Measurements from ENCODE around the gene CDA.
"Not testable (repeated sequence)": the region's sequence is repeated elsewhere in the genome, so short reads cannot be mapped to it uniquely, and the experiment has no call there.

CDA gene

GRCh38 chr1:20587661-20588053 is 1.2 kb upstream of the CDA start:
- DNase-seq: no peak

DNA sequence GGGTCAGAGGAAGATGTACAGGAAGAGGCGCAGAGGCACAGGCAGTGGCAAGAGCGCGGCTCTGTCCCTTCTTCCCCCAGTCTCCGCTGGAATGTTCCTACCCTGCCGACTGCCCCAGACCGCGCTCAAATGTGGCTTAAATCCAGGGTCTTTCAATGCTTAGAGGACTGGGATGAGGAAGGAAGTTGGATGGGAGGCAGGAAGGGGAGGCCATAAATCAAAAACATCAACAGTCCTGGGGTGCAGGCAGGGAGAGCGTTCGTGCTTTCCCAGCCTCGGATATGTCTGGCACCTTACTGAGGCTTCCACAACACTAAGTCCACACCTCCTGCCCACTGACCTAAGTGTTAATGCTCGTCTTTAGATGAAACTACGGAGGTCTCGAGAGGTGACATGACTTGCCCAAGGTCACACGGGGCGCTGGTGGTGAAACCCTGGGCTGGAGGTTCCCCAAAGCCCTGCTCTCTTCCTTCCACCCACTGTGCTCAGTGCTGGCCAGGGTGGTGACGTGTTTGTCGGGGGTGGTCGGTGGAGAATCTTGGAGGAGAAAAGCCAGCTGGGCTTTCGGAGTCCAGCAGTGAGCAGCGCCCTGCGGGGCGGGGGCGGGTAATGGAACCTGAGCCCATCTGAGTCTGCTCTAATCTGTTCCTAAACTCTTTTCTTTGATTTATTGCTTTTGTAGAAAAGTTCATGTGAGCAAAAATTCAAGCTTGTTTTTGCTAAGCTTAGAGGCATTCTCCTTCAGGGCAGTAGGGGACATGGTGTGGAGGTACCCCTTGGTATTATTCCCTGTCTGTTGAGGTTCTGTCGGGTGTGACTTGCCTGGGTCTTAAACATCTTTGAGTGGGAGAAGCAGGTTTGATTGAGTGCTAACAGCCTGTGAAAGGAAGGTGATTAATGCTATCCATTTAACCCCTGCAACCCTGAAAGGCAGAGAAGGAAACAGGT is 708 bp downstream of the CDA start:
- DNase-seq: peak; percentile 6

DNA sequence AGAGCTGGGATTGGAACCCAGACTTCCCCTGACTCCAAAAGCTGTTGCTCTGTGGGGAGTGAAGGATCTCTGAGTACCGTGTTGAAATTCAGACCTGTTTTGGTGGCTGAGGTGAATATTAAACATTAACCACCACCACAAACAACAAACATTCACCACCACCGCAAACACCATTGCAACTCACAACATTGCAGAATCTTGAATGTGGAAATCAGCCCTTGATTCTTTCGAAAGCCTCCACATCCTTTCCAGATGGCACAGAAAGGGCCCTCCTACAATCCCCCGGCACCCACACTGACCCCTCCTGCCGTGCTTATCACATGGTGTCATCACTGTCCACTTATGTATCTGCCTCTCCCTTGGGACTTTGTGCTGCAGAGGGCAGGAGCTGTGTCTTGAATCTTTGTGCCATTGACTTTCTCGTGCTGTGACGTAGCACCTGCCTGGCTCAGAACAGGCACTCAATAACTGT is 1.4 kb downstream of the CDA start:
- peak; percentile 21 for DNase-seq

- DNase-seq: no peak
Observed at GRCh38 chr1:20593756-20594155, 4.9 kb downstream of the CDA start.

- no peak for DNase-seq
Observed at GRCh38 chr1:20594746-20595145, 5.8 kb downstream of the CDA start.

- no peak for DNase-seq
Observed at GRCh38 chr1:20596106-20596505, 7.2 kb downstream of the CDA start.

GRCh38 chr1:20597650-20598049 is 8.8 kb downstream of the CDA start:
- DNase-seq: no peak

- no peak for DNase-seq
Observed at GRCh38 chr1:20600156-20600555, 11.3 kb downstream of the CDA start.

DNA sequence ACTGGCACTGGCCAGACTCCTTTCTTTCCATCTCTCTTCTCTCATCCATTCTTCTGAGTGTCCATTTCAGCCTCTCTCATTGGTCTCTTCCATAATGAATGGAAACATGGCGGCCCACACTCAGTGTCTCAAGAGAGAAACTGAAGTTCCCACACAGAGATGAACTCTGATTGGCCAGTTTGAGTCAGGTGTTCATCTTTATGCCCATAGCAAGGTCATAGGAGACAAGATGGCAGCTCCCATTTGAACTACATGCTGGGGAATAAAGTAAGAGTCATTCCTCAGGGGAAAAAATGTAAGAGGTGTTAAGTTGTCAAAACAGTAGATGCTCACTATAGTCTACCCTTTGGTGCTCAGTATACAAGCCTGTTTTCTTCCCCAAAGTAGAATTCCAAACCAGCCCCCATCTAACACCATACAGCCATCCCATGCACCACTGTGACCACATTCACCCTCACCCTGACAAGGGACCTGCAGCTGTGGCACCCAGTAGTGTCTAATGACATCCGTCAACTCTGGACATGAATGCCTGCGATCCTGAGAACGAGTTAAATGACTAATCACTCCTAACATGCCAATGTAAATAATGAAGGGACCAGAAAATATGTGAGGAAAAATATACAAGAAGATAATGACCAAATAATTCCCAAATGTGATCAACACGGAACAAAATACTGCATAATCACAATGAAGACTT is 12.4 kb downstream of the CDA start:
- no peak for DNase-seq

DNA sequence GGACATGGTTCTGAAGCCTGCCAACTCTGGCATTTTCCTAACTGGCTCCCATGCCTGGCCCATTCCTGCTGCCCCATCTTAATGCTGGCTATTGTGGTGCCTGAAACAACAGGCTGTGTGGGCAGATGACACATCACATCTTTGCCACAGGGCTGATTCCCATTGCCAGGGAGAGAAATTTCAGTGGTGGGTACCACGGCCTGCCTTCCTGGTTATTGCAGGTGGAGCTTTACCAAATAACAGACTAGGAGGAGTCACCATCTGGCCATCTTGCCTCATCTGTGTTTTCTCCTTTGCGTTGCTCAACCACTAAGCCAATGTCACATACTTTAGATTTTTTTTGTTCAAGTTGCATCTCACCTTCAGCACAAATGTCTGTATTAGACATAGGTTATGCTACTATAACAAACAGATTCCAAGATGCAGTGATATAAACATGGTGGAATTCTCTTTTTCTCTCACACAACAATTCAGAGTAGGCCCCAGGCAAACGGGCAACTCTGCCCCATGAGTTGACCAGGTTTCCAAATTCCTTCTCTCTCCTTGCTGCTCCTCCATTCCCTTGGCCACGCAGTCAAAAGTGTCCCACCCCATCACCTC is 14.1 kb downstream of the CDA start:
- no peak for DNase-seq

- DNase-seq: no peak
Observed at GRCh38 chr1:20603504-20604464, 14.9 kb downstream of the CDA start.

DNA sequence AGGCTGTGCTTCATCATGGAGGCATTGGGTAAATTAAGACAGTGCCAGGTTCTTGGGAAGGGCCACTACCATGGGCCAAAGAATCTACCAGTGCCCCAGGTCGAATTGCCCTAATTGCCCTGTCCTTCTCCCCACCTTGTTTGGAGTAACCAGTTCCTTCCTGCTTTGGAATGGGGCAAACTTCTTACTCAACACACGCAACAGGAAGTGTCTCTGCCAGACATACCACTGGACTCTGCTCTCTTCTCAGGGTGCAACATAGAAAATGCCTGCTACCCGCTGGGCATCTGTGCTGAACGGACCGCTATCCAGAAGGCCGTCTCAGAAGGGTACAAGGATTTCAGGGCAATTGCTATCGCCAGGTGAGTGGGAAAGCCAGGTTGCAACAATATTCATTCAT is 15.8 kb downstream of the CDA start:
- no peak for DNase-seq

GRCh38 chr1:20606801-20607570 is 18.1 kb downstream of the CDA start:
- not testable (repeated sequence) for DNase-seq

- DNase-seq: no peak
Observed at GRCh38 chr1:20609541-20609940, 20.6 kb downstream of the CDA start.

DNA sequence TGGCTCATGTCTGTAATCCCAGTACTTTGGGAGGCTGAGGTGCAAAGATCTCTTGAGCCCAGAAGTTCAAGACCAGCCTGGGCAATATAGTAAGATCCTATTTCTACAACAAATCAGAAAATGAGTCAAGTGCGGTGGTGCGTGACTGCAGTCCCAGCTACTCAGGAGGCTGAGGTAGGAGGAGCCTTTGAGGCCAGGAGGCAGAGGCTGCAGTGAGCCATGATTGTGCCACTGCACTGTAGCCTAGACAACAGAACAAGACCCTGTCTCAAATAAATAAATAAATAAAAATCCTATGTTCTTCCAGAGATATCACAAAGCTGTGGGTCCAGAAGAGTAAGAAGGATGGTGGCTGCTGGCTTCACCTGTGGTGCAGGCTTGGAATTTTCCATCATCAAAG is 22.1 kb downstream of the CDA start:
- no peak for DNase-seq

DNA sequence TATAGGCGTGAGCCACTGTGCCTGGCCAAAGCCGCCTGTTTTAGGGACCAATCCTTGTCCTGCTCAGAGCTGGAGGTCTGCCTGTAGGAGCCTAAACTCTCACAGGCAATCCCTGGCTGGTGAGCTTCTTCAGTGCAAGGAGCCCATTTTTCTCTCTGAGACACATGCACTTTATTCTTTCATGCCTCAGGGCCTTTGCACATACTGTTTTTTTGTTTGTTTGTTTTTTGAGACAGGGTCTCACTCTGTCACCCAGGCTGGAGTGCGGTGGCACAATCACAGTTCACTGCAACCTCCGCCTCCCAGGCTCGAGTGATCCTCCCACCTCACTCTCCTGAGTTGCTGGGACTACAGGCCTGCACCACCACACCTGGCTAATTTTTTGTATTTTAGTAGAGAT is 22.8 kb downstream of the CDA start:
- no peak for DNase-seq

- DNase-seq: no peak
Observed at GRCh38 chr1:20612221-20612746, 23.4 kb downstream of the CDA start.

GRCh38 chr1:20614131-20614579 is 25.3 kb downstream of the CDA start:
- DNase-seq: no peak

- DNase-seq: no peak
Observed at GRCh38 chr1:20615946-20616846, 27.3 kb downstream of the CDA start.

- DNase-seq: no peak
Observed at GRCh38 chr1:20616847-20617487, 28.1 kb downstream of the CDA start.
